H1 (cell line): ENCODE results near the gene MAP4K4. TPM values are rescaled to one million over a fixed set of nuclear protein-coding genes. Genes with fewer than 3 reads are reported as not detected.

ENCODE experiments used
- CTCF ChIA-PET: fragments of 300-600 bp; sonication (Branson Sonifier 250); formaldehyde crosslinking; loops from one replicate; lab custom pipeline; 2021; ENCODE audit not compliant: partially characterized antibody; lab: Charles Lee
- POLR2A ChIA-PET: fragments of 300-600 bp; sonication (Branson Sonifier 250); formaldehyde crosslinking; loops from one replicate; lab custom pipeline; 2021; ENCODE audit warnings: inconsistent platforms; ENCODE audit not compliant: partially characterized antibody; lab: Charles Lee
- DNase-seq, 2 experiments: peaks; one replicate each; pipeline versions ENCODE4 v3.0.0 to v3.0.0-alpha.2; 2010 to 2022; ENCODE audit warnings: low spot score in 2 of 2, low read depth in 1 of 2, mixed read lengths in 1 of 2
- FAIRE-seq: peaks from 2 replicates; lab custom pipeline; 2011; peaks lifted over from hg19 to GRCh38; lab: Jason Lieb, UNC
- H2AFZ ChIP-seq: 2 replicates; pipeline ENCODE4 v1.8.1; 2012; ENCODE audit warnings: low read length, inconsistent platforms
- H2AK5ac ChIP-seq: 2 replicates; pipeline ENCODE4 v1.6.1; 2013; ENCODE audit warnings: low read depth, low read length
- H2BK120ac ChIP-seq: replicated peaks from 2 replicates; pipeline ENCODE3; 2013; ENCODE audit warnings: low read depth, low read length, inconsistent platforms
- H2BK12ac ChIP-seq: 2 replicates; pipeline ENCODE4 v1.6.1; 2013; ENCODE audit warnings: low read depth, low read length
- H2BK15ac ChIP-seq: 2 replicates; pipeline ENCODE4 v1.6.1; 2013; ENCODE audit warnings: low read length
- H2BK20ac ChIP-seq: 2 replicates; pipeline ENCODE4 v1.6.1; 2013; ENCODE audit warnings: low read length
- H2BK5ac ChIP-seq: 2 replicates; pipeline ENCODE4 v1.6.1; 2013; ENCODE audit warnings: low read depth, low read length
- H3K14ac ChIP-seq: 2 replicates; pipeline ENCODE4 v1.6.1; 2013; ENCODE audit warnings: inconsistent platforms; ENCODE audit not compliant: insufficient read length
- H3K18ac ChIP-seq: 2 replicates; pipeline ENCODE4 v1.6.1; 2013; ENCODE audit warnings: low read length; ENCODE audit errors: extremely low read depth
- H3K23ac ChIP-seq: 2 replicates; pipeline ENCODE4 v1.6.1; 2013; ENCODE audit warnings: inconsistent platforms; ENCODE audit not compliant: insufficient read length
- H3K23me2 ChIP-seq: 2 replicates; pipeline ENCODE4 v1.6.1; 2013; ENCODE audit warnings: low read depth, low read length
- H3K27ac ChIP-seq: 2 replicates; pipeline ENCODE4 v1.6.1; 2011; ENCODE audit warnings: low read depth, low read length, inconsistent platforms
- H3K27me3 ChIP-seq, 4 experiments: replicated peaks in 1 of 4; 1 replicate in 1 of 4; 2 replicates in 3 of 4; pipeline versions ENCODE4 v1.6.1 to v1.8.1; 2011 to 2013; ENCODE audit warnings: low read length in 3 of 4, mild to moderate bottlenecking in 3 of 4, inconsistent platforms in 2 of 4, mixed read lengths in 2 of 4, moderate library complexity in 1 of 4; ENCODE audit not compliant: control insufficient read depth in 3 of 4, insufficient read depth in 3 of 4; ENCODE audit errors: extremely low read depth in 1 of 4
- H3K36me3 ChIP-seq, 4 experiments: 2 replicates each; pipeline versions ENCODE4 v1.6.1 to v1.8.1; 2011 to 2013; ENCODE audit warnings: mild to moderate bottlenecking in 4 of 4, low read length in 3 of 4, moderate library complexity in 2 of 4, control low read depth in 1 of 4, inconsistent platforms in 1 of 4; ENCODE audit not compliant: insufficient read depth in 4 of 4, control insufficient read depth in 2 of 4
- H3K4ac ChIP-seq: replicated peaks from 2 replicates; pipeline ENCODE3; 2013; ENCODE audit warnings: low read length, low read depth, mixed read lengths, inconsistent platforms; ENCODE audit not compliant: insufficient read length
- H3K4me1 ChIP-seq, 4 experiments: replicated peaks in 1 of 4; 1 replicate in 1 of 4; 2 replicates in 3 of 4; pipeline versions ENCODE4 v1.6.1 to v1.8.1; 2011 to 2013; ENCODE audit warnings: low read length in 3 of 4, inconsistent platforms in 2 of 4, mixed read lengths in 1 of 4; ENCODE audit not compliant: insufficient read depth in 4 of 4, control insufficient read depth in 3 of 4
- H3K4me2 ChIP-seq, 2 experiments: 2 replicates each; pipeline versions ENCODE4 v1.6.1 to v1.8.1; 2011 to 2013; ENCODE audit warnings: low read depth in 2 of 2, low read length in 2 of 2, control low read depth in 1 of 2, inconsistent platforms in 1 of 2, mild to moderate bottlenecking in 1 of 2; ENCODE audit not compliant: insufficient read depth in 1 of 2
- H3K4me3 ChIP-seq, 4 experiments: fragments of 200-600, 300-600 bp in 1 of 4; sonication (generic), shearing (Covaris generic), sonication (Bioruptor Twin) in 1 of 4; 2 replicates each; pipeline versions ENCODE4 v1.5.1 to v1.8.1; 2011 to 2016; ENCODE audit warnings: low read length in 4 of 4, low read depth in 3 of 4, control low read depth in 2 of 4, inconsistent platforms in 2 of 4, mild to moderate bottlenecking in 2 of 4, mixed read lengths in 1 of 4, moderate library complexity in 1 of 4; ENCODE audit not compliant: insufficient read depth in 2 of 4; ENCODE audit errors: extremely low read depth in 1 of 4
- H3K56ac ChIP-seq: replicated peaks from 2 replicates; pipeline ENCODE3; 2013; ENCODE audit warnings: low read depth, mild to moderate bottlenecking, mixed read lengths, low read length, inconsistent platforms; ENCODE audit not compliant: insufficient read length
- H3K79me1 ChIP-seq: 2 replicates; pipeline ENCODE4 v1.6.1; 2013; ENCODE audit warnings: low read depth, low read length, control low read depth
- H3K79me2 ChIP-seq, 2 experiments: 2 replicates each; pipeline versions ENCODE4 v1.6.1 to v1.8.1; 2012 to 2013; ENCODE audit warnings: low read length in 2 of 2, mild to moderate bottlenecking in 2 of 2, inconsistent platforms in 1 of 2; ENCODE audit not compliant: insufficient read depth in 2 of 2, control insufficient read depth in 1 of 2
- H3K9ac ChIP-seq, 4 experiments: replicated peaks in 1 of 4; 1 replicate in 1 of 4; 2 replicates in 3 of 4; pipeline versions ENCODE4 v1.6.1 to v1.8.1; 2011 to 2013; ENCODE audit warnings: low read depth in 3 of 4, low read length in 3 of 4, control low read depth in 2 of 4, mild to moderate bottlenecking in 2 of 4, moderate library complexity in 2 of 4, inconsistent platforms in 1 of 4; ENCODE audit errors: extremely low read depth in 1 of 4
- H3K9me3 ChIP-seq, 2 experiments: 2 replicates each; pipeline versions ENCODE4 v1.6.1 to v1.8.1; 2012 to 2013; ENCODE audit warnings: mild to moderate bottlenecking in 2 of 2, moderate library complexity in 2 of 2, control low read depth in 1 of 2, inconsistent platforms in 1 of 2, low read depth in 1 of 2, low read length in 1 of 2, mixed read lengths in 1 of 2; ENCODE audit not compliant: insufficient read depth in 2 of 2
- H4K20me1 ChIP-seq, 2 experiments: replicated peaks in 1 of 2; 2 replicates each; pipeline versions ENCODE3 to v1.8.1; 2011 to 2013; ENCODE audit warnings: inconsistent platforms in 2 of 2, low read length in 2 of 2, mild to moderate bottlenecking in 1 of 2; ENCODE audit not compliant: insufficient read depth in 2 of 2, control insufficient read depth in 1 of 2
- H4K5ac ChIP-seq: 2 replicates; pipeline ENCODE4 v1.6.1; 2013; ENCODE audit warnings: low read length, low read depth, mixed read lengths, inconsistent platforms; ENCODE audit not compliant: insufficient read length
- H4K8ac ChIP-seq: 2 replicates; pipeline ENCODE4 v1.8.0; 2013; ENCODE audit warnings: mild to moderate bottlenecking, moderate library complexity, low read length, inconsistent platforms; ENCODE audit not compliant: insufficient read depth; ENCODE audit errors: extremely low read depth
- H4K91ac ChIP-seq: replicated peaks from 2 replicates; pipeline ENCODE3; 2013; ENCODE audit warnings: low read length, mixed read lengths, inconsistent platforms; ENCODE audit not compliant: insufficient read length
- ASH2L ChIP-seq: fragments of 200-600, 300-600 bp; sonication (generic); IDR thresholded peaks from one replicate; pipeline ENCODE4 v1.7.1; 2017; ENCODE audit warnings: low read length
- CREB1 ChIP-seq: IDR thresholded peaks from 2 replicates; pipeline ENCODE4 v1.6.1; 2012; ENCODE audit warnings: inconsistent platforms
- POU5F1 ChIP-seq: IDR thresholded peaks from 2 replicates; pipeline ENCODE4 v1.6.1; 2011; ENCODE audit warnings: low read depth, mild to moderate bottlenecking, low read length, moderate library complexity
- RBBP5 ChIP-seq: IDR thresholded peaks from 2 replicates; pipeline ENCODE4 v1.7.1; 2012; ENCODE audit warnings: low read depth, mild to moderate bottlenecking, inconsistent platforms, low read length, moderate library complexity, borderline replicate concordance
- WGBS, 2 experiments: shearing (Covaris generic) in 1 of 2; methylation state at CpG; one replicate each; pipeline versions ENCODE4 v1.1.6 to v1.1.7; 2013 to 2015; ENCODE audit warnings: low lambda C conversion rate in 2 of 2, mixed read lengths in 2 of 2, inconsistent platforms in 1 of 2, low coverage in 1 of 2, missing lambda C conversion rate in 1 of 2; ENCODE audit not compliant: insufficient replicate concordance in 2 of 2, insufficient coverage in 1 of 2, insufficient read length in 1 of 2; ENCODE audit errors: extremely low coverage in 1 of 2, missing lambda C conversion rate in 1 of 2; 5-methylcytosine and 5-hydroxymethylcytosine counted together
- polyA plus RNA-seq, 7 experiments: library from polyadenylated mRNA; depleted of rRNA in 3 of 7; stranded (reverse) in 5 of 7; unstranded in 2 of 7; fragments of >200 nt in 5 of 7; fragments of 200-250 nt in 2 of 7; gene quantifications; 1 replicate in 5 of 7; 2 replicates in 1 of 7; 4 replicates in 1 of 7; pipeline versions ENCODE4 v1.2.1 to v1.2.3, GENCODE V29; 2011 to 2013; ENCODE audit warnings: missing spikeins in 2 of 7, mixed read lengths in 2 of 7
- total RNA-seq: library from RNA; stranded (reverse); fragmentation: NEBNext Ultra II Directional; extraction: Animal tissue kit (Norgen Biotek cat#: 25700); gene quantifications from 2 replicates; pipeline ENCODE4 v1.2.1, GENCODE V29; 2021
- TF ChIP-seq, protein P1 (sequence below): IDR thresholded peaks from 2 replicates; pipeline ENCODE4 v1.6.1; 2011; ENCODE audit warnings: low read depth, mild to moderate bottlenecking, low read length; ENCODE audit not compliant: insufficient read depth
- TF ChIP-seq, protein P2 (sequence below): IDR thresholded peaks from 2 replicates; pipeline ENCODE4 v1.6.1; 2012; ENCODE audit warnings: low read length, inconsistent platforms

The MAP4K4 gene
- total and polyA plus RNA-seq, 2 of the 8 experiments (the other 6 are each of a cell fraction or from before 2014, with no cell fraction given): 53.2 to 138 TPM

DNA sequence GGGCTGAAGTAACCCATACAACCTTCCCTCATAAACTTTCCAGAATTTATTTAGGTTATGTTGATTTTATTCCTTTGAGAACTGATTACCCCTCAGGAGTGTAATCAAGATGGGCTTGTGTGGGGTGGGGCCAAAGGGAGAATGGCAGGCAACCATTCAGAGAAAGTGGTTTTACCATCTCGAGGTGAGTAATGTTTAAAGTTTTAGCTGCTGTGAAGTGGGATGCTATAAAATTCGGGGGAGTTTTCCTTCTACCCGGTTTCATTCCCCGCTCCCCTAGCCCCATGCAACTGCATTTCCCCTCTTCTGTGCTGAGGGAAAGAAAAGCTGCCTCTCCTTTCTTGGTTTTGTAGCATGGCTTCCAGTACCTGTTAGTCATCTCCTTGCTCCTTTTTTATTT lies 34.7 kb downstream of the MAP4K4 start:
- TF ChIP-seq, protein P1, sequence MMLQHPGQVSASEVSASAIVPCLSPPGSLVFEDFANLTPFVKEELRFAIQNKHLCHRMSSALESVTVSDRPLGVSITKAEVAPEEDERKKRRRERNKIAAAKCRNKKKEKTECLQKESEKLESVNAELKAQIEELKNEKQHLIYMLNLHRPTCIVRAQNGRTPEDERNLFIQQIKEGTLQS: no peak
- TF ChIP-seq ASH2L (no peak), POU5F1 (no peak), CREB1 (no peak), RBBP5 (no peak)
- TF ChIP-seq, protein P2, sequence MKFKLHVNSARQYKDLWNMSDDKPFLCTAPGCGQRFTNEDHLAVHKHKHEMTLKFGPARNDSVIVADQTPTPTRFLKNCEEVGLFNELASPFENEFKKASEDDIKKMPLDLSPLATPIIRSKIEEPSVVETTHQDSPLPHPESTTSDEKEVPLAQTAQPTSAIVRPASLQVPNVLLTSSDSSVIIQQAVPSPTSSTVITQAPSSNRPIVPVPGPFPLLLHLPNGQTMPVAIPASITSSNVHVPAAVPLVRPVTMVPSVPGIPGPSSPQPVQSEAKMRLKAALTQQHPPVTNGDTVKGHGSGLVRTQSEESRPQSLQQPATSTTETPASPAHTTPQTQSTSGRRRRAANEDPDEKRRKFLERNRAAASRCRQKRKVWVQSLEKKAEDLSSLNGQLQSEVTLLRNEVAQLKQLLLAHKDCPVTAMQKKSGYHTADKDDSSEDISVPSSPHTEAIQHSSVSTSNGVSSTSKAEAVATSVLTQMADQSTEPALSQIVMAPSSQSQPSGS: no peak
- no peak overlapping the region for H2AK5ac ChIP-seq
- H2BK12ac ChIP-seq: no peak overlapping the region
- H4K8ac ChIP-seq: no peak overlapping the region
- peaks cover 0 to 9% (median 7%) of the 10 kb centered on the region in 4 experiments; a peak in 5 of 7 replicates for H3K4me1 ChIP-seq
- H3K36me3 ChIP-seq: no peaks in the 10 kb centered on the region
- WGBS, 2 experiments: 91% methylated on average over 4 of the region's 4 CpGs; no CpG with 5 or more reads in 1 of the 2 experiments
- H4K20me1 ChIP-seq: peaks cover 25 to 48% of the 10 kb centered on the region in 2 experiments
- H3K4ac ChIP-seq: no peak overlapping the region
- no peak overlapping the region for H3K18ac ChIP-seq
- H4K91ac ChIP-seq: no peak overlapping the region
- H3K14ac ChIP-seq: no peak overlapping the region
- FAIRE-seq: no peak
- no peak overlapping the region for H3K4me3 ChIP-seq
- no peak for DNase-seq
- H2BK5ac ChIP-seq: no peak overlapping the region
- no peak overlapping the region for H2BK120ac ChIP-seq
- H2AFZ ChIP-seq: no peak overlapping the region
- POLR2A ChIA-PET: no interaction called here
- H3K4me2 ChIP-seq: no peak overlapping the region; a peak in 1 of 4 replicates
- H3K27me3 ChIP-seq: no peaks in the 10 kb centered on the region
- CTCF ChIA-PET: interaction anchor here (1.2 to 2.6 kb wide), 3 partner anchors 7 to 313 kb away, joined by 4 to 8 read pairs (median 6); no protein-coding TSS in a partner anchor
- H3K9me3 ChIP-seq: no peaks in the 10 kb centered on the region
- no peaks in the 10 kb centered on the region for H3K23me2 ChIP-seq
- peaks cover 15 to 98% of the 10 kb centered on the region in 2 experiments for H3K79me2 ChIP-seq
- peaks cover 19% of the 10 kb centered on the region for H3K79me1 ChIP-seq
- H3K27ac ChIP-seq: no peak overlapping the region
- H3K9ac ChIP-seq: no peak overlapping the region
- no peak overlapping the region for H2BK15ac ChIP-seq
- no peak overlapping the region for H3K56ac ChIP-seq
- no peak overlapping the region for H3K23ac ChIP-seq
- no peak overlapping the region for H2BK20ac ChIP-seq
- no peak overlapping the region for H4K5ac ChIP-seq
